T-helper 2 cell treated with Interferon-gamma antibody and Interleukin-4, amounts not matched to agents 100 ng/mL and 5 ng/mL, for 36 hours (primary cell): ENCODE data around the gene IFIT1. TPM values are rescaled to one million over a fixed set of nuclear protein-coding genes. Genes with fewer than 3 reads are reported as not detected.

Experiments used
- intact Hi-C: fragments of 100-400 bp; cut with micrococcal nuclease; formaldehyde crosslinking; loops from one replicate; pipeline ENCODE4 v1.15.1; 2023
- total RNA-seq: library from RNA; stranded (reverse); gene quantifications from 2 replicates; pipeline ENCODE4 v1.2.3, GENCODE V29; 2022

IFIT1 gene
- total RNA-seq, 1 donor from 2014 or later = 3.5 TPM

- intact Hi-C loops = no loop called here
These were observed 27.9 kb upstream of the IFIT1 start for GRCh38 chr10:89364531-89364930.

DNA sequence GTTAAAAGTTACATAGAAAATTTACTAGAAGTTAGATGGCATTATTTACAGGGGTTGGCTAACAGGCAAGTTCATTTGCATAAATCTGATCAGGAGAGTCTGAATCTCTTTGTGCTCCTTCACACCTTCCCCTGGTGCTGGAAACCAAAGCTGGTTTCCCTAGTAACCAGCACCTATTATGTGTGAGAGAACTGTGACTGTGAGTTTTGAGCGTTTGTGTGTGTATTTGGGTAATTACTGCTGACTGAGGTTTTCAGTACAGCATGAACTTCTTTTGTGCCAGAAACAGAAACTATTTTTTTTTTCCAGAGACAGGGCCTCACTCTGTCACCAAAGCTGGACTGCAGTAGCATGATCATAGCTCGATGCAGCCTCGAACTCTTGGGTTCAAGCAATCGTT lies 24.9 kb upstream of the IFIT1 start:
- intact Hi-C loops = no loop called here

GRCh38 chr10:89368129-89368528 lies 24.3 kb upstream of the IFIT1 start:
- intact Hi-C loops = no loop called here

GRCh38 chr10:89369156-89370105 lies 23.0 kb upstream of the IFIT1 start:
- intact Hi-C loops = loop anchor here (1.0 kb wide), 1 partner anchor 76 kb away; no protein-coding TSS in a partner anchor

- intact Hi-C loops = no loop called here
These were observed 21.3 kb upstream of the IFIT1 start for GRCh38 chr10:89371079-89371478.

DNA sequence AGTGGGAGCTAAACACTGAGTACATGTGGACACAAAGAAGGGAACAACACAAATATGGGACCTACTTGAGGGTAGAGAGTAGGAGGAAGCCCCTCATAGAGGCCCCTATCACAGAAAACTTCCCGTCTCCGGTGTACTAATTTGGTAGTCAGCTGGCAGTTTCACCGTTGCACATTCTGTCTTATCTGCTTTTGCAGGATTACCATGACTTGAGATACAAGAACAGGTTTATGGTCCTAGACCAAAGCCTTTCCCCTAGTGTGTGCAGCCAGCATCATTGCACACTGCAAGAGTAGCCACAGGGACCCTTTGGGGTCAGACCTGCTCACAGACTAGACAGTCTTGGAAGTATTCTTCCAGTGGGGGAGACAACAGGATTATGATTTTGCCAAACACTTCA lies 20.4 kb upstream of the IFIT1 start:
- intact Hi-C loops = no loop called here

DNA sequence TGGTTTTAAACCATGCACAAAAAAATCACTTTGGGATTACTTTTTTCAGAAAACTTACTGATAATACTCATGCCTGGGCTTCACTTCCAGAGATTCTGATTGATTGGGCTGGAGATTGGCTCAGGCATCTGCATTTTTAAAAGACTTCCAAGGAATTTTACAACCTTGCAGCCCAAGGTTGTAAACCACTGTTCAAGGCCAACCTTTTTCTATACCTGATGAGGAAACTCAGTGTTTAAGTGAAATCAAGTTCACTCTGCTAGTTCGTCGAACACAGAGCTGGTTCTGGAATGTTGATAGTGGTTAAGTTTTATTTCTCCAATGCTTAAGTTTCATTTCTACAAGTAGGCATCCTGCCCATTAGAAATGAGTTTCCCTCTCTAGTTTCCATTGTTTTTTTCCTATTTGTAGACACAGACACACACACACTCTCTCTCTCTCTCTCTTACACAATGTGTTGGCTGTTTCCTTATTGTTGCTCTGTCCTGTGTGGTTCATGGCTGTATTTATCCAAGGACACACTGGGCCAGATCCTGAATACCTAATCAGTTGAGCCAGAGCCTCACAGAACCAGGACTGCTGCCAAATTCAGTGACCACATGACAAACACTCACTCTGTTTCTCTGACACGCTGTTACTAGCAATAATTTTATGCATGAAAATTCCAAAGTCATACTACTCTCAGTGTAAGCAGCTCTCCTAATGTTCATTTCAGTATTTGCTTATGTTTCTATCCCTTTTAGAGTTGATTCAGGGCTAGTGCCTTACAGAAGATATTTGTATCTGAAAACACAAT lies 18.3 kb upstream of the IFIT1 start:
- intact Hi-C loops = no loop called here

DNA sequence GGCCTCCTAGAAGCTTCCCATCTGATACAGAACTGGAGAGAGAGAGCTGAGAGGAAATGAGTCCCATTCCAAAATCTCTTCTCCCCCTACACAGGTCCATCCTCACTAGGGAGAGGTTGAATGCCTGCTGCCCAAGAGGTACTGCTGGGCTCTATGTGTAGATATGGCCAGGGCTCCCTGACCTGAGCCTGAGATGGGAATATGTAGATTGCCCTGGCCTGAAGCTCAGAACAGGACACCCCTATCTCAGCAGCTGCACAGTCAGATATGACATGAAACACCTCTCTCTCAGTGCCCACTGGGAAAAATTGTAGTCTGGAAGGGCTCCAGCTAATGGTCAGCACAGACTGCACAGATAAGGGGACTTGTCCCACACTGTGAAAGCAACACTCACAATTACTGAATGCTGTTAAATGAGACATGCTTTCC lies 17.7 kb upstream of the IFIT1 start:
- intact Hi-C loops = no loop called here

DNA sequence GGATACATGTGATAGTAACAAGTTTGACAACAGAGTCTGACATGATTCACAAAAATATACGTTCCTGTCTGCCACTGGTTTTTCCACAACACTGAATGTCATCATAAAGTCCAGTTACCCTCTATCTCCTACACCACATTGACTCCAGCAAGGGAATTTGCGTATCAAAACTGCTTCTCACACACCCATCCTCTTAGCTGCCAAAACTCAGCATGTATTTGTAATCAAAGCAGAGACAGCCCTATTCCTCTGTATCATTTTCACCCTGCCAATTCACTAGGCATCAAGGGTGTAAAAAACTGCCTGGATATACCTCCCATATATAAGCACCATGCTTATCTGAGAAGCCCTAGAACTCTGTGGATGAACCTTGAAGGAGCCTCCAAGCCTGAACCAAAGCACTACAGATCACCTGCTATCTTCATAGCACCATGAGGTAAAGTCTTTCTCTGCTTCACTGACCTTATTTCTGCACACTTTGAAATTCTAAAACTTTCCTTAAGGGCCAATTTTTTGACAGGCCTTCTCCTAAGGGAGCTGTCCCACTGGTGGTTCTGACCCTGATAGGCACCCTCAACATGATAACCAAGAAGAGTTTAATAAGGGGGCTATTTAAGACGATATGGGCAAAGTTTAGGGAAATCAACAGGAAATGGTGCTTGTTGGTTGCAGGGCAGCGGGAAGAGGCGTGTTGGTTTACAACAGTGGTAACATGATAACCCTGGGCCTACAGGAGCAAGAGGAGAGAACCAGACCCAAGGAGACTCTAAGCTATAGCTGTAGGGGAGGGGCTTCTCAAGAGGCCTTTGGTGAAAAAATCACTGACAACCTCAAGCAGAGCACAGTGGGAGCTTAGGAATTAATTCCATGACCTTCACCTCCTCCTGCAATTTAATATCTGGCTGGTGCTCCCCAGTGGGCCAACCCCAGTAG lies 14.5 kb upstream of the IFIT1 start, which contains the start of gene IFIT1B:
IFIT1B (plus strand) TSS at position 352 of the 933 bp plus-strand sequence; CDS start at position 432, 80 bp downstream.
- intact Hi-C loops = no loop called here

DNA sequence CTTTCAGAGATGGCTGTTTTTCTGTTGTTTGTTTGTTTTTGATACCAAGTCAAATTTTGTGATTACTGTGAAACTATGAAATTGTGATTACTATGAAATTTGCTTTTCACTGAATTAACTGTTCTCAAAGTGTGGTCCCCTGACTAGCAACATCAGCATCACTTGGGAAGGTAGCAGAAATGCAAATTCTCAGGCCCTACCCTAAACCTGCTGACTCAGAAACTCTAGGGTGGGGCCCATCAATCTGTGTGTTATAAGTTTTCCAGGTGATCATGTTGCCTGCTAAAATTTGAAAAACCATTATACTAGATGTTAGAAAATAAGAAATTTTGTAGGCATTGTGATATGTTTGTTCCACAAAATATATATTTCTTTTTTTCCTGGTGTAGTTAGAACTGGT lies 13.3 kb upstream of the IFIT1 start:
- intact Hi-C loops = no loop called here

DNA sequence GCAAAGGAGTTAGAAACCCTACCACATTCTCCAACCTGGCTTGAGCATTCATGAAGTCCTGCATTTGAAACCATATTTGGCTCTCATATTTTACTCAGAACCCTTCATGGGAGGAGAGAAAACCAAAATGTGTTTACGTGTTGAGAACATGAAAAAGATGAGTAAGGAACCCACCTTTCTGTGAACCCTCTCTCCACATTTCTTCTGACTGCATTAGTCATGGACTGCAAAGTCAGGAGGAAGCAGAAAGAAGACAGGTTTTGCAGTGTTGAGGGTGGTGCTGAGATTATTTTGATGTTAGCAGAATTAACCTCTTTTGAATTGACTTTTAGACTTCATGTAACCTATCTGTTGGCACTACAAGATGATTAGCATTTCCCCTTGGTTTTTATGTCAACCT lies 9.7 kb upstream of the IFIT1 start:
- intact Hi-C loops = no loop called here

DNA sequence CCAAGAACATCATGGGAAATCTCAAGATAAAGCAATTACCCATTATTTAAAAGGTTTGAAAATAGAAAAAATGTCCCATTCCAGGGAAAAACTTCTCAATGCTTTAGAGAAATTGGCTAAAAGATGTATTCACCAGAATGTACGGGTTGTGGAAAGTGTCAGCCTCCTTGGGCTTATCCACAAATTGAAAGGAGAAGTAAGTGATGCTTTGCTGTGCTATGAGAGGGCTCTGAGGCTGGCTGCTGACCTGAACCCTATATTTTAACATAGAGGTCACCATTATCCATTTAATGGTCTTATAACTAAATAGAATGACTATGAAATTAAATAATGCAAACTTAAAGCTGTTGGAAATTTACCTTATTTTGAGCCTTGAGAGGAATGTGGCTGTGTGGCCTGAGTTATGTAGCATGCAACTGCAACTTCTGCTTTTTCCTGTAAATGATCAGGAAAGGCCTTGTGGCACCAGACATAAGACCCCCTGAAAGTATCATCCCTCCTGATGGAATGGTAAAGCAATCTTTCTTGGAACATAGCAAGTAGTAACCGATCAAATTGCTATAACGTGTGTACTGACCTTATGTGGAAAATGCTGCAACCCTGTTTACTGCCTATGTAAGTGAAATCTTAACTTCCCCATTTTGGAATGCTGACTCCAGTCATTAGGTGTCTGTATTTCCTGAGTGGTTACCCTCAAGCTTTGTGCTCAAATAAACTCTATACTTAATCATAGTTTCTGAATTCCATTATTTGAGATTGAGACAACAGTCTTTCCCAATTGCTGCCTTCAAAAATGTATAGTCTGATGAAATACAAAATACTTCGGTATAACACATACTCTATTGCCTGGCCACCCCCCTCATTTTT lies 7.7 kb upstream of the IFIT1 start:
- intact Hi-C loops = no loop called here

- intact Hi-C loops = no loop called here
These were observed 3.6 kb upstream of the IFIT1 start for GRCh38 chr10:89388806-89389205.

DNA sequence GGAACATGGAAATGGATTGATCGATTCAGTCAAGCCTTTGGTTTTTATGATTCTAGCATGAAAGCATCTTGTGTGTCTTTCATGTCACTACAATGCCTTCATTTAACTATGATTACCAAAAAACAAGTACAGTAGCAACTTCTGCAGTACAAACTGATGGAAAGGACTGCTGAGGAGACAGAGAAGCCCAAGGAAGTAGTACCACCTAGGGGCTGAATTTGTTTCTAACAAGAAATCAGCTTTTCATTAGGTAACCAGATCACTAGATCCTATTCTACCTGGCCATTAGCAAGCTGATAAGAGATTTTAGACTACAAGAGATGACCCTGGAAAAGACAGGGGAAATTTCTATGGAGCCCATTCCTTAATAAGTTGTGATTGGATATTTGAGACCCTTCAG lies 3.2 kb upstream of the IFIT1 start:
- intact Hi-C loops = no loop called here

DNA sequence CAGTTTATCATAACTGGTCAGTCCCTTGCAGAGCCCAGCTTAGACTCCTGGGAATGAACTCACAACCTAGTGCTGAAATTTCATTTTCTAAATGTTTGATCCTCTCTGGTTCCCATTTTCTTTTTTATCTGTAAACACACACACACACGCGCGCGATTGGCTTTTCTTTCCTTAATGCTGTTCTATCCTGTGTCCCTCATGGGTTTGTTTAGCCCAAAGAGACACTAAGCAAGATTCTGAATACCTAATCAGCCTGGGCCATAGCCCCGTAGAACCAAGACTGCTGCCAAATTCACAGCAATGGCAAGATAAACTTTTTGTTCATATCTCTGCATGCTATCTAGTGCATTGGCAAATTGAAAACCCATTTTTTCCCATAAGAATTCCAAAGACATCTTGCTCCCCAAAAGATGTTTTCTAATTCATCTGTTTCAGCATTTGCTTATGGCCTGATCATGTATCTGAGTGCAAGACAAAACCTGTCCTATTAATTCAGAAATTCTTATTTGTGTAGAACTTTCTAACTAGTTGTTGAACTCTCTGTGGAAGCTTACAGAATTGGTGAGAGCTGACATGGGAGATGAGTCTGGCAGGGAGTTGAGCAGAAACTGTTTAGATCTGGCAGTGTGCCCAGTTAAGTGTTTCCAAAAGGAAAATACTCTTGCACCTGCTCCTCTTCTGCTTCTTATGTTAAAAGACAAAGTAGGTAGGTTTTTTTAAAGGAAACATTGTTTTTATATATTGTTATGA lies 1.8 kb upstream of the IFIT1 start:
- intact Hi-C loops = loop anchor here (10.0 kb wide), 1 partner anchor 396 kb away; the partner anchor contains the start of gene FAS

- intact Hi-C loops = loop anchor here (10.0 kb wide), 1 partner anchor 396 kb away; the partner anchor contains the start of gene FAS
These were observed 1.2 kb upstream of the IFIT1 start for GRCh38 chr10:89391226-89391576.

DNA sequence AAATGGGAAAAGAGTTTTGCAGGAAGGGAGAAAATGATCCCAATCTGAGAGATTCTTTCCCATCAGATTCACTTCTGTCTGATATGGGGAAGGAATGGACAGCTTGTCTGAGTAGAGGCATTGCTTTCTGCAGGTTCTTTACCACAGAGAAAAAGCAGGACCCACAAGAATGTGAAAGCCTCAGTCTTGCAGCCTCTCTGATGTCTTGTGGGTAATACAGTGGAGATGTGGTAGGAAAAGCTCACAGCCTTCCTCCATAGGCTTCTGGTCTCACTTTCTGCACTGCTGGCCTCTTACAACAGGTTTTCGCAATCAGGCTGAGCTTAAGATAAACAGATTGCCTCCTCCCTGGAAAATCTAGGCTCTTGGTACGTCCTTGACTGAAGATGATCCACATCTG lies 551 bp downstream of the IFIT1 start:
- intact Hi-C loops = loop anchor here (1.0 to 10.0 kb wide), 4 partner anchors 21 to 398 kb away; partner anchors contain the start of genes FAS, IFIT5 and KIF20B

GRCh38 chr10:89393898-89394297 lies 1.5 kb downstream of the IFIT1 start:
- intact Hi-C loops = loop anchor here (10.0 kb wide), 1 partner anchor 399 kb away; the partner anchor contains the start of gene FAS

GRCh38 chr10:89395141-89395540 lies 2.7 kb downstream of the IFIT1 start:
- intact Hi-C loops = loop anchor here (10.0 kb wide), 1 partner anchor 400 kb away; the partner anchor contains the start of gene FAS
